ENCODE results near the gene IGHMBP2.

The IGHMBP2 gene

GRCh38 chr11:68965901-68966853, 62.5 kb downstream of the IGHMBP2 start:
- peak; percentile 65 for DNase-seq

- DNase-seq: peak; percentile 30
These were observed 63.4 kb downstream of the IGHMBP2 start for GRCh38 chr11:68966894-68967780.

GRCh38 chr11:68968306-68969250, 64.9 kb downstream of the IGHMBP2 start:
- peak; percentile 27 for DNase-seq

- peak; percentile 27 for DNase-seq
These were observed 65.7 kb downstream of the IGHMBP2 start for GRCh38 chr11:68969386-68969785.

GRCh38 chr11:68970921-68971636, 67.4 kb downstream of the IGHMBP2 start:
- DNase-seq: peak; percentile 48

GRCh38 chr11:68973219-68973618, 69.5 kb downstream of the IGHMBP2 start:
- peak; percentile 4 for DNase-seq

DNA sequence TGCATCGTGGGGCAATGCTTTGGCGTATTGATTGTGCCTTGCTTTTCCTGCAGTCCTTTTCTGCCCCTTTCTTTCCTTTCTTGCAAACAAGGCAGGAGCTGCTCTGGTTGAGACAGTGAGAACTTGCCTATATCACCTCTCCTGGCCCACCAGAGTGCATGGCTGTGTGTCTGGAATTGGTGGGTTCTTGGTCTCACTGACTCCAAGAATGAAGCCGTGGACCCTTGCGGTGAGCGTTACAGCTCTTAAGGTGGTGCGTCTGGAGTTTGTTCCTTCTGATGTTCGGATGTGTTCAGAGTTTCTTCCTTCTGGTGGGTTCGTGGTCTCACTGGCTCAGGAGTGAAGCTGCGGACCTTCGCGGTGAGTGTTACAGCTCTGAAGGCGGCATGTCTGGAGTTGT, 70.0 kb downstream of the IGHMBP2 start:
- peak; percentile 38 for DNase-seq

DNA sequence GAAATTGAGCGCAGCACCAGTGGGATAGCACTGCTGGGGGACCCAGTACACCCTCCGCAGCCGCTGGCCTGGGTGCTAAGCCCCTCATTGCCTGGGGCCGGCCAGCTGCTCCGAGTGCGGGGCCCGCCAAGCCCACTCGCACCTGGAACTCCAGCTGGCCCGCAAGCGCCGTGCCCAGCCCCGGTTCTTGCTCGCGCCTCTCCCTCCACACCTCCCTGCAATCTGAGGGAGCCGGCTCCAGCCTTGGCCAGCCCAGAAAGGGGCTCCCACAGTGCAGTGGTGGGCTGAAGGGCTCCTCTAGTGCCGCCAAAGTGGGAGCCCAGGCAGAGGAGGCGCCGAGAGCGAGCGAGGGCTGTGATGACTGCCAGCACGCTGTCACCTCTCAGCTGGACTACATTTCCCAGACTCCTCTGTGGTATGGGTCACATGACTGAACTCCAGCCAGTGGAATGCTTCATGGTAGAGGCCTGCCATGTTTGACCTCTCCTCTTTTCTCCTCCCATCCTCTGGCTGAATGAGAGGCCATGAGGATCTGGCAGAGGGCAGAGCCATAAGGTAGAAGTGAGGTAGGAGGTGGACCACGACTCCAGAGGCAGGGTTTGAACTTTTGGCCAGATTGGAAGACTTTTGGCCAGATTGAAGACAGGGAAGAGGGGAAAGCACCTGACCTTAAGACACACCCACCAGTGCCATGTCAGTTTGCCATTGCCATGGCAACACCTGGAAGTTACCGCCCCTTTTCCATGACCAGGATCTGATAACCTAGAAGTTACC, 70.9 kb downstream of the IGHMBP2 start:
- DNase-seq: peak; percentile 61

- no peak for DNase-seq
These were observed 72.4 kb downstream of the IGHMBP2 start for GRCh38 chr11:68976095-68976494.

DNA sequence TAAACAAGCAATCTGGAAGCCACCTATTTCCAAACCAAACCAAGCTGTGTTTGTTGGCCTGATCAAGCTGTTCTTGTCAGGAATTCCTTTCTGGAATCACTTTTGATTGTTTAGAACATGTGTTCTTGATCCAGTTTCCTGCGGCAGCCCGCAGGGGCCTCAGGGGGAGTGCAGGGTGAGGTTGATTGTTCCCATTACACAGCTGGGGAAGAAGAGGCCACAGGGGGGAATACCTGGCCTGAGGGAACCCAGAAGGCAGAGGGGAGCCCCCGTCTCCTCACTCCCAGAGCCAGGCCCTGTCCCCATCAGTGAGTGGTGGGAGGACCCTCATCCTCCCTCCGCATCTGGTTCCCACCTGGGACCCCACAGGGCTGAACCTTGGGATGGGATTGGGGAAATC, 72.9 kb downstream of the IGHMBP2 start:
- DNase-seq: peak; percentile 45

DNA sequence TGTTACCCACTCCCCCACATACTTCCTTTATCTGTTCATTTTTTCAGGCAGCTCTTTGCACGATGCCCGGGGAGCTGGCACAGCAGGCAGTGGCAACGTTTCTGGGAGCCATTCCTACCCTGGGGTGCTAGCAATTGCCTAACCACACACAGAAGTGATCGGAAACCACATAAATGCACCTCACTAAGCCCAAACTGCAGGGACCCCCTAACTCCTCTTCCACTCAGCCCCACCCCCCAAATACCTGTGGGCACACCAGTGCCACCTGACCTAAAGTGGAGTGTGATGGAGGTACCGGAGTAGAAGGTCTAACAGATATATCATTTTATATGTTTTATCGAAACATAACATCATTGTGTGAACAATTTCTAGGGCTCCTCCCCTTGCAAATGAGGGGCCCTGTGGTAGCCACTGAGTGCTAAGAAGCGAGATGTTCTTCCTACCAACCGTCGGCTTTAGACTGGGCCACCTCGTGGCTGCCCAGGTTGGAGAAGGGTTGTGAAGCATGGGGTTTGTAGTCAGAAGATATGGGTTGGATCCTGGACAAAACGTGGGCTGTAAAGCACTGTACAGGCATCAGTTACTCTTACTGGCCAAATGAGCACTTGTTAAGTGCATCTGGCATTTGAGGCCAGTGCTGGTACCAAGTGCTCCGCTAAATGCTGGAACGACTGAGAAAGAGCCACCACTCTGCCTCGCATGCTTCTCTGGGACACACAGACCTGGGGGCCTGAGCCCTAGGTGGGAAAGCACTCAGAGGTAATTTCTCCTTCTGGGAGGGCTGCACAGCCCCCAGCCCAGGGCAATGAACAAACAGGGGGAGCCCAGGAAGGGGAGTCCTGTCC, 74.3 kb downstream of the IGHMBP2 start:
- DNase-seq: peak; percentile 44

- peak; percentile 17 for DNase-seq
These were observed 74.9 kb downstream of the IGHMBP2 start for GRCh38 chr11:68978626-68978930.

DNA sequence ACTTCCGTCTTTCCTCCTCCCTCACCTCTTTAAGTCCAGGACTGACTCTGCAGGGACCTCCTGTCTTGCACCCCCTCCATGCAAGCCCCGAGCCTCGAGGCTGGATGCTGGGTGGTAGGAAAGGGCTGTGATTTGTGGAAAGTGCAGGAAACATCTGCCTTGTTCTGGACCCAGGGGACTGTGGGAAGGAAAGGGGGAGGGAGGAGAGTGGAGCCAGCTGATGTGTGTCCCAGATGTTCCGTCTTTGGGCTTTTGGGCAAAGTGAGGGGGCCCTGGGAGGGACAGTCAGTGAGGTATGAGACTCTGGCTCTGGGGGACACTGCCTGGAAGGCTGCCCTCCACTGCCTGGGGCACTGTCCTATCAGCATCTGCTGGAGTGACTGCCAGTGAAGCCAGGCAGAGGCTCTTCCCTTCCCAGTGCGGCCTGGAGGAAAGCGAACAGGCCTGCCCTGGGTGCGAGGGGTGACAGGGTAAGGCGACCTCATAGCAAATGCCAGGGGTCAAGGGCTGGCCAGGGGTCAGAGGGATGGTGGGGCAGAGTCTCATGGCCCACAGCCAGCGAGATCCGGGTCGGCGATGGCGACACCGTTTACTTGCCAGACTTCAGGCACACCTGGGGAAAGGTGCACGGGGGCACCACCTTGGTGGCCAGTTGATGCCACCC, 75.4 kb downstream of the IGHMBP2 start:
- DNase-seq: peak; percentile 28

DNA sequence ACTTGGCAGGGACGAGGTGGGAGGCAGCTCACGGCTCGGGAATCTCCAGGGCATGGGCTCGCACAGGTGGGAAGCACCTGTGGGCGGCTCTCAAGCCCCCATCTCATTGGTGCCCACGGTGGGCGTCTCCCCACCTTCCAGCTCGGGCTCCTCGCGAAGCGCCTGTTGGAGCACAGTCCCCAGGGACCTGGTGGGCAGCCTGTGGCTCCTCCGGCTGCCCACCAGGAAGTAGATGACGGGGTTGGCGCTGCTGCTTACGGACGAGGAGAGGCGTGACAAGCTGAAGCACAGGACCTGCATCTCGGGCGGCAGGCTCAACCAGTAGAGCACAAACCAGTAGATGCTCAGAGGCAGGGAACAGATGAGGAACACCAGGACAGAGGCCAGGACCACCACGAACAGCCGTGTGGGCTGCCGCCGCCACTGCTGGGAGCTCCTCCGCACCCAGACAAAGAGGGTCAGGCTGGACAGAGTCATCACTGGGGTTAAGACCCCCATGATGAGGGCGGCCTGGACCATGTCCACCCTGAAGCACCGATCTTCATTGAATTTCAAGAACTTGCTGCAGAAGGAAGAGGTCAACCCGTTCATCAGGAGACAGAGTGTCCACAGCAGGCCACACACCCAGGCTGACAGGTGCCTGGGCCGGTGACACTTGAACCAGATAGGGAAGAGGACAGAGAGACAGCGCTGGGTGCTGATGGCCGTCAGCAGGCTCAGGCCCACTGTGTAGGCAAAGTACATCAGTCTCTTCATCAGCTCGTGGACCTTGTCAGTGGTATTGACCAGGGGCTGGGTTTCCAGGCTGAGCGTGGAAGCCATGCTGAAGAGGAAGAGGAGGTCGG, 76.5 kb downstream of the IGHMBP2 start:
- peak; percentile 50 for DNase-seq

GRCh38 chr11:68980776-68981065, 77.0 kb downstream of the IGHMBP2 start, which contains the start of gene MRGPRD:
Gene MRGPRD, minus strand, starts transcription at chr11:68980986. Its CDS starts 0 bp downstream, at chr11:68980986.
- peak; percentile 22 for DNase-seq

DNA sequence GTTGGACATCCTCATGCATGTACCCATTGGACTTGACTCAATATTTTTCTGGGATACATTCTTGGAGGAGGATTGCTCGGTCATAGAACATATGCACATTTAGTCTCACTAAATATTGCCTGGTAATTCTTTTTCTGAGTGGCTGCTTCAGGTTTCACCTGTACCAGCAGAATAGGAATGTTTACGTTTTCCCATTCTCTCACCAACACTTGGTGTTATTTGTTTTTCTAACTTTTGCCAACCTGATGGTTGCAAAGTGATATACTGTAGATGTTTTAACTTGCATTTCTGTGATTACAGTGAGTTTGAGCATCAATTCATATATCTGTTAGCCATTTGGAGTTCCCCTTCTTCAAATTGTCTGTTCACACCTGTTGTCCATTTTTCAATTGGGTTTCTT, 78.4 kb downstream of the IGHMBP2 start:
- no peak for DNase-seq

- no peak for DNase-seq
These were observed 80.1 kb downstream of the IGHMBP2 start for GRCh38 chr11:68983801-68984200.

DNA sequence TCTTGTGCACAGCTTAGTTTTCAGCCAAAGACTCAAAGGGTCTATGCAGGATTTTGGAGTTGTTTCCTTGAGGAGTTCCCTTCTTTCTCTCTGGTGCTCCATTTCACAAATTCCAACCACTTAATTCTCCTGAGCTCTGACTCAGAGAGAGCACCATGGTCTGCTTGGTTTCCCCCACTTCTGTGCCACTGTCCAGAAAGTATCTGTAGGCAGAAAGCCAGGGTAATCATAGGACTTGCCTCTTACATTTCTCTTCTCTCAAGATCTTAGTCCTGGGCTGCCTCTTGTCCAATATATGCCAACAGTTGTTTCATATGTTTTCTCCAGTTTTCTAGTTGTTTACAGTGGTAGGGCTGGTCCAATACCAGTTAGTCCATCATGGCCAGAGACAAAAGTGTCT, 83.5 kb downstream of the IGHMBP2 start:
- DNase-seq: no peak

- DNase-seq: no peak
These were observed 84.8 kb downstream of the IGHMBP2 start for GRCh38 chr11:68988491-68988890.

Measured in activated effector memory CD4-positive, alpha-beta T cell treated with anti-CD3 and anti-CD28 coated beads, Interleukin-2, amount 50 U/mL, for 16 hours (primary cell).